Posterior cingulate gyrus (tissue), 11 donors: ENCODE measurements around the gene PLXDC2.
"Not testable (repeated sequence)": the region's sequence is repeated elsewhere in the genome, so short reads cannot be mapped to it uniquely, and the experiment has no call there.

Experiments
- DNase-seq, 10 donors: peaks; one replicate each; pipeline versions ENCODE4 v3.0.0 to v3.0.0-alpha.2; 2020 to 2021; ENCODE audit warnings: mixed read lengths in 3 of 10
- intact Hi-C: fragments of 100-400 bp; cut with DNase I; formaldehyde crosslinking; loops from one replicate; pipeline ENCODE4 v1.15.1; 2023

PLXDC2 gene

DNA sequence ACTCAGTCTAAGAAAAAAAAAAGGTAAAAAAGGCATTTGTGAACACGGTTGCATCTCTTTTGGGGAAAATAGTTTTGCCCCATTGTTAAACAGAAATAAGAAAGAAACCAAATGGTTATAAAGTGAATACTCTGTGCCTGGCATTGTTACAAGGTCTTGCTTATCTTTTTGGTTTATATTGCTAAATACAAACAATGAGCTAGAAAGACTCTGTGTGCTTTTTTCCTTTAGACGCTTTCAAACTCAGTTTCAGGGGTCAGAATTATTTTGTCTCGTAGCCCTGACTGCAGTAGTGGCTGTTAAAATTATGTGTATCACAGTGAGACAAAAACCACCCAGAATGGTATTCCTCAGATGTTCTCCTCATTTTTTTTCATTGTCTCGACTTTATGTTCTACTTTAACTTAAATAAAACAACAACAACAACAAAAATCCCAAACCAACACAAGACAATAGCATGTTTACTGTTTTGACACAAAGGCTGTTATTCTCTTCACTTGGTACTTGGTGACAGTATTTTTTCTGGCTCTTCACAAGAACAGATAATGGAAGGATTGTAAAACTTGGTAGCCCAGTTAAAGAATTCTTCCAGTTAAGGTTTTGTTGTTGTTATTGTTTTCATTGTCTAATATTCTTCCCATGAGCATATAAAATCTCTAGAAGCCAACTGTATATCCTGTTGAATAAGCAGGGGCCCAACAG lies 190.1 kb downstream of the PLXDC2 start:
- DNase-seq, result no peak
- intact Hi-C loops, result no loop called here

DNA sequence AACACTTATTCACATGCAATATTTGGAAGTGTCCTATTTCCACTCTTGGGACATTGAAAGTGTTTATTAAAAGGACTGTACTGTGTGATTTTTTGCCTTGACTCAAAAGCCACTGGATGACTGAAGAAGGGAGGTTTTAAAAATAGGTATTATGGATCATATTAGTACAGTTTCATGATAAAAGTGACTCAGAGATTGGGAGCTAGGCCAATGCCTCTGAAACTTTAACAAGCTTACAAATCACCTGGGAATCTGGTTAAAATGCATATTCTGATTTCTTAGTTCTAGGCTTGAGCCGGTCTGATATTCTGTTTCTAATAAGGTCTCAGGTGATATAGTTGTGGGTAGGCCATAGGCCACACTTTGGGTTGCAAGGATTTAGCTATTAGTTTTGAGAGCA lies 191.2 kb downstream of the PLXDC2 start:
- DNase-seq, result no peak
- intact Hi-C loops, result no loop called here

DNA sequence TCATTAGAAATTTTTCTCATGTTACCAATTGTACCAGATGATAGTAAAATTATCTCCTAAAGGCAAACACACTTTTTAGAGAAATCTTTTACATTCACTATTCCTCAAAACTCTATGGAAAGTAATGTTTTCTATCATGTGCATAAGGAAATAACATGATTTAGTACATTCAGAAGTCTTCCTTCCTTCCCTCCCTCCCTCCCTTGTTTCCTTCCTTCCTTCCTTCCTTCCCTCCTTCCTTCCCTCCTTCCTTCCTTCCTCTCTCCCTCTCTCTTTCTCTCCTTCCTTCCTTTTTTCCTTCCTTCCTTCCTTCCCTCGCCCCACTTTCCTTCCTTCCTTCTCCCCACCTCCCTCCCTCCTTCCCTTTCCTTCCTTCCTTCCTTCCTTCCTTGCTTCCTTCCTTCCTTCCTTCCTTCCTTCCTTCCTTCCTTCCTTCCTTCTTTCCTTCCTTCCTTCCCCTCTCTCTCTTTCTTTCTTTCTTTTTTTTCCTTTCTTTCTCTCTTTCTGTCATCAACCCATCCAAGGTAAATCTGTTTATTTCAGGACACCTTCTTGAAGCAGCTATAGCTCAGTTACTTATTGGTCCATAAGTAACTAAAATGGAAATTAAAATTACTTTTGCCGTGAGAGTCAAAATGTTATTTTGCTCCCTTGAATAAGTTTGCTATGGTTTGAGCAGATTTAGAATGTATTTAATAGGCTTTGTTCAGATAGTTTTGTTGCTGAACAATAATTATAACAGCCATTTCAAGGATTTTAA lies 197.9 kb downstream of the PLXDC2 start:
- intact Hi-C loops, result no loop called here
- no peak for DNase-seq

DNA sequence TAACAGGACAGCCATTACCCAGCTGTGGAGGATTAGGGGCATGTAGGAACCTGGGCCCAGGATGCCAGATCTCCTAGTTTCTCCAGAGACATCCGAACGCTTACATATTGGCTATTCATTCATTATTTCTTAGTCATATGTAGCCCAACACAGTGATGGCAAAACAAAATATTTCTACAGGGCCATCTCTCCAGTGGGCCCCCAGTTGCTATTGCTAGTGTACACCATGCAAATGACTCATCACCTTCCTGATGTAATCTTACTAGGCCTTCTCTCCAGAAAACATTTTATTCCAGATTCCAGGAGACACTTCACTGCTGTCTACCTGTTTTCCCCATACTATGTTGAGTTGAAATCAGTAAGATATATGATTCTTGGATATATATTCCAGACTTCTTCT lies 201.7 kb downstream of the PLXDC2 start:
- intact Hi-C loops, result no loop called here
- DNase-seq, result no peak

DNA sequence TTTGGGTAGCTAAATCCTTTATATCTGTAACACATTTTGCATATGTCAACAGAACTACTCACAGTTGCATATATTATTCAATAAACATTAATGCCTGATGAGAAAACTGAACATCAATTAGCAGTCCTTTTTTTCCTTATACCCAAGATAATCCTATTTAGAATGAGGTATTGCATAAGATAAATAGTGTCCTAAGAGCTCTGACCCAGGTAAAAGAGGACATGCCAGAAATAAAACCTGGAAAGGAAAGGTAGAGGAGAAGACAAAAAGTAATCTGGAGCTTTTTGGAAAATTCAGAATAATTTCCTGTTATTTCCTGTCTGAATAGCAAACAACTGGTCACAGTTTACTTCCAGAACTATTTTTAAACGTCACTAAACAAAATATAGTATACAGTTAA lies 204.4 kb downstream of the PLXDC2 start:
- no peak for DNase-seq
- intact Hi-C loops, result no loop called here

DNA sequence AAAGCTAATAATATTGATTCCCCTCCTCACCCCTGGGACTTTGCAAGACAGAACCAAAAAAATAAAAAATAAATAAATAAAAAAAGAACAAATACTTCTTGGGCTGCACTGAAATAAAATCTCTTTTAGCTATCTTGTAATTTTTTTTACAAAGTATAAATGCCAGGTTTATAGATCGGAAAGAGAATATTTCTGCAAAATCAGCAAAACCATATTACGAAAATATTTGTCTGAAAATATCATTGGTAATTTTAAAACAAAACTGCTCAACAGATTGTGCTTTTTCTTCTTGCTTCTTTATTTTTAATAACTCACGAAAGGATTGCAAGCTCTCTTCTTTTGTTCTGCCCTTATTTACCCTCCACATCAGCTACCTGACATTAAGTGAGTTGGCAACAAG lies 213.3 kb downstream of the PLXDC2 start:
- intact Hi-C loops, result no loop called here
- no peak for DNase-seq

DNA sequence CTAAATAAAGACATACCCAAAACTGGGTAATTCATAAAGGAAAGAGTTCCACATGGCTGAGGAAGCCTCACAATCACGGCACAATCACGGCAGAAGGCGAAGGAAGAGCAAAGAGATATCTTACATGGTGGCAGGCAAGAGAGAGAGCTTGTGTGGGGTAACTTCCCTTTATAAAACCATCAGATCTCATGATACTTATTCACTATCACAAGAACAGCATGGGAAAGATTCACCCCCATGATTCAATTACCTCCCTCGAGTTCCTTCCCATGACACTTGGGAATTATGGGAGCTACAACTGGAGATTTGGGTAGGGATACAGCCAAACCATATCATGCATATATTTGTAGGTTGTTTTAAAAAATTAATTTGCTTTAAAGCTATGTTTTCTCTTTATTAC lies 217.2 kb downstream of the PLXDC2 start:
- intact Hi-C loops, result no loop called here
- no peak for DNase-seq

DNA sequence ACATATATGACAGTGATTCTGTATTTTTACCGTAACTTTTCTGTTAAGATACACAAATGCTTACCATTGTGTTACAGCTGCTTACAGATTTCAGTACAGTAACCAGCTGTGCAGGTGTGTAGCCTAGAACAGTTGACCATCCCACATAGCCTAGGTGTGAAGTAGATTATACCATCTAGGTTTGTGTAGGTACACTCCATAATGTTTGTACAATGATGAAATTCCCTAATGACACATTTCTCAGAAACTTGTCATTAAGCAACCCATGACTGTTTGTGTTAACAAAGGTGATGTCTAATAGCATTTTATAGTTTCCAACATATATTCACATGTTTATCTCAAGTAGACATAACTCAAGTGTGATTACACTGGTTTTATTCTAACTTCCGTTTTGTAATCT lies 218.5 kb downstream of the PLXDC2 start:
- intact Hi-C loops, result no loop called here
- no peak for DNase-seq

DNA sequence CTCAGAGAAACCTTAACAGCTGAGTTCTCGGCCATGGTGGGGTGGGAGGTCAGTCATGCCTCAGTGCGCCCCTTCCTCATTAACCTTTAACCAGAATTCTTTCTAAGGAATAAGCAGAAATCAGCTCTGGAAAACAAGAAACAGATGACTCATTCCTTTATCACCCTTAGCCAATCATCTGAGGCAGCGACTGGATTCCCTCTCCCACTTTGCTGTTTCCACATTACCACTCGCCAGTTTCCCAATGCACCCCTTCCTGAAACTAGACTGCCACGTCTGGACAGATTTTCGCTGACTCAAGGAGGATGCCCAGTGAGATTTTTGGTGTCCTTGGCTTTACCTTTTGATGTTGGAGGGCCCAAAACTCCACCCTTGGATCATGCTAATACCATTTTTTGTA lies 223.8 kb downstream of the PLXDC2 start:
- intact Hi-C loops, result no loop called here

DNA sequence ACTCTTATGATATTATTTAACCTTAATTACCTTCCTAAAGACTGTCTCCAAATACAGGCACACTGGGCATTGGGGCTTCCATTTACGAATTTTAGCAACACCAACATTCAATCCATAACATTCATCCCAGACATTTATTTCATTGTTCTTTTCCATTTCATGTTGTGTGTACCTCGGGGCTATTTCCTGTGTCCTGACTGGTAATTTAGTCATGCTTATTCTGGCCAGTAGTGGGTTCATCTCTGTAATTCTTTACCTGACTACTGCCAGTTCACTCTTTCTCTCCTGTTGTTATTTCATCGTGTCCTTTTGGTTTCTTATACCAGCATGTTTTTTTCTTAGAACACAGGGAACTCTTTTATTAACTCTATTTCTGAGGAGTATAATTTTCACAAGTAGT lies 225.7 kb downstream of the PLXDC2 start:
- intact Hi-C loops, result no loop called here
- DNase-seq, result no peak

More for the DNA sequence above, 223.8 kb downstream of the PLXDC2 start:
- DNase-seq, result no peak

DNA sequence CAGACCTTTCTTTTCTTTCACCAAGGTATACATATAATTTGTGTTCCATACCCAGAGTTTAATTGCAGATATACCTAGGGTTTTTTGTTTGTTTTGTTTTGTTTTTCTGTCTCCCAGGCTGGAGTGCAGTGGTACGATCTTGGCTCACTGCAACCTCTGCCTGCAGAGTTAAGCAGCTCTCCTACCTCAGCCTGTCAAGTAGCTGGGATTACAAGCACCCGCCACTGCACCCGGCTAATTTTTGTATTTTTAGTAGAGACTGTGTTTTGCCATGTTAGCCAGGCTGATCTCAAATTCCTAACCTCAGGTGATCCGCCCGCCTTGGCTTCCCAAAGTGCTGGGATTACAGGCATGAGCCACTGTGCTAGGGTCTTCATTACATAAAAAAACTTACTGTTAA lies 228.9 kb downstream of the PLXDC2 start:
- DNase-seq, result peak in 1 of 10 donors; percentile 43
- intact Hi-C loops, result not testable (repeated sequence)

DNA sequence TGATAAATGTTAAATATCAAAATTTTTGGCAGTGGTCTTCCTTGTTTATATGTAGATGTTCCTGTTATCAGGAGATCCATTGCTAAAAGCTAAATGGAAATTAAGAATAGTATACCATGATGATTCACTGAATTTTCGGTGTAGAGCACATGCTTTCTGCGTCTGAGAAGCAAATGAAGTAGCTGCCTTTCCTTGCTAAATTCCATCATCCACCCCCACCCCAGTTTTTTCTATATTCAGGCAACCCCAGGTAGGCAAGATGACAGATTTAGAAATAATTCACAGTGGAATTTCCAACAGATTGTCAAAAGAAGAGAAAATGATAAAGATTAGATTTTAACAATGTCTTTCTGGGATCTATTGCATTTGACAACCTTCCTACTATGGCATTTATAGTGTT lies 231.9 kb downstream of the PLXDC2 start:
- no peak for DNase-seq
- intact Hi-C loops, result no loop called here

DNA sequence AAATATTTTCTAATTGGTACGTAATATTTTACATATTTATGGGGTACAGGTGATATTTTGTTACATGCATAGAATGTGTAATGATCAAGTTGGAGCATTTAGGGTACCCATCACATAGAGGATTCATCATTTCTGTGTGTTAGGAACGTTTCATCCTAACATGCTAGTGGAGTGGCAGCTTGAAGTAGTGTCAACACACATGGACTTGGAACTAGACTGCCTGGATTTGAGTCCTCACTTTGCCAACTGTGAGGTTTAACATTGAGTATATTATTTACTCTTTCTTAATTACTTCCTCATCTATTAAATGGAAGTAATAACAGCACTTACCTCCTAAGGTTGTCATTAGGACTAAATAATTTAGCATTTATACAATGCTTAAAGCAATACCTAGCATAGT lies 241.9 kb downstream of the PLXDC2 start:
- intact Hi-C loops, result no loop called here
- no peak for DNase-seq

DNA sequence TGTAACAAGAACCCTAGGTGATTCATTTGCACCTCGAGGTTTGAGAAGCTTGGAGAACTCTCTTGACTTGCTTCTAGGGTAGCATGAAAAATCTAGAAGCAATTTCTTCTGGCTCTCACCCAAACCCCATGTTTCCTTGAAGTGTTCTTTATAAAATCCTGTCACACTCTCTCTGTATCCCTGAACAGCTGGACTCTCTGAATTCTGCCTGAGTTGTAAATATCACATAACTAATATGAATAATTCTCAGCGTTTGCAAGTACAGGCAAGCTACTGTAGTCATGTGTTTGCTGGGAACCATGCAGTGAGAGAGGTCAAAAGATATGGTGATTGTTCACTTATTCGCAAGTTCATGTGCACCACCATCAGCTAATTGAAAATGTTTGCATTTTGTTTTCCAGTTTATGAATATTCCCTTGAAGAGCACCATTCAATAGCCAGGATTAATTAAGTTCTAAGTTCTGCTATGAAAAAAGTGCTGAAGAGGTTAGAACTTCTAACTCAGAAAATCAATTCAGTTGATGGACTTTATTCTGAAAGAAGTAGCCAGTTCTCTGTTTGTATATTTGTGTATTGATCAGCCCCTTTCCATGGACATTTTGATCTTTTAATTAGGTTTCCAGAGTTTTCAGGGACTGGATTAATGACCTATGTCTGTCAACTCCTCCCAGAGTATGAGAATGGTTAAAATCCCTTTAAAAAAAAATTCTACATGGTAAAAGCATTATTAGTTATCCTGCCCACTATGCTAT lies 243.0 kb downstream of the PLXDC2 start:
- DNase-seq, result no peak
- intact Hi-C loops, result no loop called here

DNA sequence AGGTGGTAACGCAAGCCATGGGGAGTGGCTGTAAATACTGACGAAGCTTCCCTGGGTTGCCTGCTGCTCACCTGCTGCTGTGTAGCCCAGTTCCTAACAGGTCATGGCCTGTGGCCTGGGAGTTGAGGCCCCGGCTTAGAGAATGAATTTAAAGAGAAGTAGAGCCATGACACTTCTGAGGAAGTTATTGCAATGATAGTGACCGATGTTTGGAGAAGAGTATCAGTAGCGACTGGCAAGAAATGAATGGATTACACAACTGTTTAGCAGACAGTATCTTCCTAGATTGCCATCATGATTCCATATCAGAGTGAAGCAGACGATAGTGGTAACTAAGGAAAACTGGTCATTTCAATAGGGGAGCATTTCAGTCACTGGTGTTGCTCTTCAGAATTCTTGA lies 249.6 kb downstream of the PLXDC2 start:
- DNase-seq, result no peak
- intact Hi-C loops, result no loop called here

DNA sequence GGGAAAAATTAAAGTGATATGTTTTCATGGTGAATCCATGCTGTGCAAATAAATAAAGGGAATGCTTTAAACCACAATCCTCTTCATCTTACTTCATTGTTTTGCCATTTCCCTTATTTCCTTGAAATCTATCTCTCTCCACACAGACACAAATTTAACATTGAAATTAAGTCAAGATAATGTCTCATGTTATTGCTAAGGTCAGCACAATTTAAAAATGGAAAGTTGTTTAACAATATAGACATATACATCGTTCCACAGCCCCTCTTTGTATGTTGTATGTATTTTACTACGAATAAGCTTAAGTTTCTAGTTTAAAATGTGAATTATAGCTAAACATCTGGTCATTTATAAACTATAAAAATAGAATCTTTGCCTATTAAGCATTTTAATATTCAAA lies 256.9 kb downstream of the PLXDC2 start:
- no peak for DNase-seq
- intact Hi-C loops, result no loop called here

DNA sequence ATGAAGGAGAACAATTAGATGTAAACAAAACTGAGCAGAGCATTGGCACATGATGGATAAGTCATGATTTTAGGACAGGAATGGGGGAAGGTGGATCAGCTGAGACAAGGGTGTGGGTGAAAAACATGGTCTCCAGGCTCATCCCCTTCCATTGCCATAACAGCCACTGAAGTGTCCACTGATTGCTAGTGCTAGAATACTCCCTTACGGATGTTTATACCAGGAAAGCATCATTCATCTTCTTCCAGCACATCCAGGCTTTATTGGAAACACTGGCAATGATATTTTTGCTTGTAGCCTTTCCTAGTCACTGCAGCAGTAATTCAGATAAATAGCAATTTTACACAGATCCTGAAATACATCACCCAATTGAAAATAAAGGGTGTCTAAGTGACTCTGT lies 259.5 kb downstream of the PLXDC2 start:
- intact Hi-C loops, result no loop called here
- DNase-seq, result no peak

DNA sequence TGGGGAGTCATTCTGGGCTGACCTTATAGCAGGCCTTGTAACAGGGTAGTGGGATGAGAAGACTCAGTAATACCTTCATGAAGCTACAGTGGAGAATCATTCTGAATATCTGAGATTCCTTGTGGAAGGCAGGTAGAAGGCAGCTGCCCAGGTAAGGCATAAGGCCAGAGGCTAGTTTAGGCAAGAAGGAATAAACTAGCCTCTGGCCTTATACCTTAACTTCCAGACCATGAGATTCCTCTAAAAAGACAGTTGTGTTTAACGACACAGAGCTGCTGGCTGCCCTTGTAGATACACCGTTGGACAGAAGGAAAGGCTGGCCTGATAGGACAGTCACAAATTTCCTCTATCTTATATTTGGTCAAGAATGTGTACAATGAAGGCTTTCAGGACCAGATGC lies 268.2 kb downstream of the PLXDC2 start:
- DNase-seq, result no peak

DNA sequence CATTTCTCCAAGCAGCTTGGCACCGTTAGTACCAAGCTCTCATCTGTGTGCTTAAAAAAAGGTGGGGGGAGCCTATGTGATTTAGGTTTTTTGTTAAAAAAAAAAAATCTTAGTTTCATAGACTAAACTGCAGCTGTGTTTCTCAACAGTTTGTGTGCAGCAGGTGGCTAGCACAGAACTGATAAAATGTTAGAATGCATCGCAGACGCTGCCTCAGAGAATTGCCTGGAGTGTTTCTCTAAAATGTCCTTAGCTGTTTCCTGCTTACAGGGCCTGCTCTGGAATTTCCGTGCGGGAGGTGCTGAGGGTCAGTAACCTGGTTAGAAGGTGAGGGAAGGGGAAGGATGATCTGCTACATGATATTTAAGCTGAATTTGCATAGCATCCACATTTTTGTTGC lies 268.9 kb downstream of the PLXDC2 start:
- intact Hi-C loops, result no loop called here
- peak in 2 of 10 donors; percentile 5 to 52 for DNase-seq

More for the DNA sequence above, 268.2 kb downstream of the PLXDC2 start:
- intact Hi-C loops, result no loop called here

DNA sequence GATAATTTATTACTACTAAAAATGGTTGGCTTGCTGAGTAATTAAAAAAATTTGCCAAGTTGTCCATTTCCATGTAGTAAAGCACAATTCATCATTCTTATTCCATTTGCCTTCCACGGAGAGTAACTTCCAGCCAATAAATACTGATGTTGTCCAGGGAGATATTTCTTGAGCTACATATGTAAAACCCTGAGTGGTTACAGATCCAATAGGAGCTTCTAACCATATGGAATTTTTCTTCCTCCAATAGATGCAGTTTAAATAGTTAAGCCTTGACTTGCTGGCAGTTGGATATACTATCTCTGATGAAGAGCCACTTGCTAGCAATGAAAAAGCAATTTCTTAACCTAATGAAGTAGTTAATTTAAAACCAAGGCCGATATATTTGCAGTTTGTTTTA lies 271.1 kb downstream of the PLXDC2 start:
- no peak for DNase-seq
- intact Hi-C loops, result no loop called here

DNA sequence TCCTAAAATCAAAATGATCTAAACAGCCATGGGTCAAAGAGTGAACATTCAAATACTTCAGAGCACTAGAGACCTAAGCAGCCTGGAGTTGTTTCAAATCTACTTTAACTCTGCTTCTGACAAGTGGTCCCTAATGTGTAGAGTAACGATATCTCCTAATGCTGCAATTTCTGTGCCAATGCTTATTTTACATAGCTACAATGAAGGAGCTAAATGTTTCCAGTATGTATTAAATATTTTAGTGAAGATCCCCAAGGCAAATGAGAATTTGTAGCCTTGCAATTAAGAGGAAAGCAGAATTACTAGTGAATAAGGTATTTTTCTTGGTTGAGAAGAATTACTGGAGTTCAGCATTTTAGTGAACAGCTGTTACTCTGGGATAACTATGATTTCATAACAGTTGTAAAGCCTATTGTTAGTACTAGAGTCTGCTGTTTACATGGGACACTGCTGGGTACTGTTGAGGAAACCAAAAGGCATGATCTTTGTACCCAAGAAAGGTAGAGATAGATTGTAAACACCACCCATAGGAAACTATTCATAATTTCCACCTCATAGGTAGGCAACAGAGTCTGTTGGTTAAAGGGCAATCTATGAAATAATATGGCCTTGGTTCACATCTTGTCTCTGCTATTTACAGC lies 271.9 kb downstream of the PLXDC2 start:
- DNase-seq, result no peak
- intact Hi-C loops, result no loop called here
